PC-9 (cell line): ENCODE results near the gene PVALB. TPM values are rescaled to one million over a fixed set of nuclear protein-coding genes. Genes with fewer than 3 reads are reported as not detected.

Source experiments
- BruUV-seq: library from RNA; stranded (reverse); fragments of 400-500 nt; replicated peaks from 2 replicates; lab custom pipeline; 2021; lab: Mats Ljungman, UMichigan
- CTCF ChIA-PET: fragments of 300-600 bp; sonication (Branson Sonifier 250); formaldehyde crosslinking; loops from one replicate; lab custom pipeline; 2022; ENCODE audit warnings: antibody characterized with exemption; lab: Charles Lee
- POLR2A ChIA-PET: fragments of 300-600 bp; sonication (Branson Sonifier 250); formaldehyde crosslinking; loops from one replicate; lab custom pipeline; 2022; ENCODE audit warnings: antibody characterized with exemption; ENCODE audit not compliant: unreplicated experiment; lab: Charles Lee
- DNase-seq, 2 experiments: peaks; one replicate each; pipeline versions ENCODE4 v3.0.0 to v3.0.0-alpha.2; 2015 to 2022; ENCODE audit warnings: mixed read lengths in 1 of 2
- H2AFZ ChIP-seq: fragments of 200-600 bp; sonication (generic); 2 replicates; pipeline ENCODE4 v1.8.1; 2017; ENCODE audit warnings: antibody characterized with exemption
- H3F3A ChIP-seq: fragments of 200-600 bp; sonication (generic); 2 replicates; pipeline ENCODE4 v1.8.1; 2017; ENCODE audit warnings: antibody characterized with exemption, mild to moderate bottlenecking, low read depth; ENCODE audit not compliant: insufficient read depth
- H3K27ac ChIP-seq: fragments of 200-600 bp; sonication (generic); 2 replicates; pipeline ENCODE4 v1.6.1; 2016; ENCODE audit warnings: mixed run types
- H3K27me3 ChIP-seq: fragments of 200-600 bp; sonication (generic); 2 replicates; pipeline ENCODE4 v1.6.1; 2016; ENCODE audit warnings: low read depth, mixed run types; ENCODE audit not compliant: insufficient read depth
- H3K36me3 ChIP-seq: fragments of 200-600 bp; sonication (generic); 2 replicates; pipeline ENCODE4 v1.6.1; 2016; ENCODE audit warnings: low read depth, mixed run types
- H3K4me1 ChIP-seq: fragments of 200-600 bp; sonication (generic); replicated peaks from 2 replicates; pipeline ENCODE4 v1.6.1; 2016; ENCODE audit warnings: mixed run types; ENCODE audit not compliant: insufficient read depth
- H3K4me2 ChIP-seq: fragments of 200-600 bp; sonication (generic); 2 replicates; pipeline ENCODE4 v1.6.1; 2017; ENCODE audit warnings: mixed run types
- H3K4me3 ChIP-seq: fragments of 200-600 bp; sonication (generic); 2 replicates; pipeline ENCODE4 v1.6.1; 2016; ENCODE audit warnings: mixed run types
- H3K79me2 ChIP-seq: fragments of 200-600 bp; sonication (generic); 2 replicates; pipeline ENCODE4 v1.6.1; 2017; ENCODE audit warnings: low read depth, mixed run types
- H3K9me2 ChIP-seq: fragments of 200-600 bp; sonication (generic); 2 replicates; pipeline ENCODE4 v1.8.1; 2017; ENCODE audit warnings: mild to moderate bottlenecking; ENCODE audit not compliant: insufficient read depth
- H3K9me3 ChIP-seq: fragments of 200-600 bp; sonication (generic); 2 replicates; pipeline ENCODE4 v1.8.1; 2016; ENCODE audit warnings: low read depth; ENCODE audit not compliant: insufficient read depth
- H4K20me1 ChIP-seq: fragments of 200-600 bp; sonication (generic); 2 replicates; pipeline ENCODE4 v1.8.1; 2017; ENCODE audit not compliant: insufficient read depth
- EZH2 ChIP-seq: fragments of 200-600 bp; sonication (generic); IDR thresholded peaks from 2 replicates; pipeline ENCODE4 v1.8.0; 2017; ENCODE audit warnings: antibody characterized with exemption, low read depth
- intact Hi-C: fragments of 100-400 bp; cut with micrococcal nuclease; formaldehyde crosslinking; loops from one replicate; pipeline ENCODE4 v1.10.0; 2022; ENCODE audit not compliant: unreplicated experiment
- total RNA-seq: library from RNA; stranded (reverse); gene quantifications from 2 replicates; pipeline ENCODE4 v1.2.3, GENCODE V29; 2021
- TF ChIP-seq, protein P1 (sequence below): fragments of 200-600 bp; sonication (generic); conservative IDR thresholded peaks from 2 replicates; pipeline ENCODE4 v1.6.1; 2017; ENCODE audit warnings: mixed run types, antibody characterized with exemption, mild to moderate bottlenecking, moderate library complexity

The PVALB gene
- total RNA-seq, 1 experiment from 2014 or later: not detected

DNA sequence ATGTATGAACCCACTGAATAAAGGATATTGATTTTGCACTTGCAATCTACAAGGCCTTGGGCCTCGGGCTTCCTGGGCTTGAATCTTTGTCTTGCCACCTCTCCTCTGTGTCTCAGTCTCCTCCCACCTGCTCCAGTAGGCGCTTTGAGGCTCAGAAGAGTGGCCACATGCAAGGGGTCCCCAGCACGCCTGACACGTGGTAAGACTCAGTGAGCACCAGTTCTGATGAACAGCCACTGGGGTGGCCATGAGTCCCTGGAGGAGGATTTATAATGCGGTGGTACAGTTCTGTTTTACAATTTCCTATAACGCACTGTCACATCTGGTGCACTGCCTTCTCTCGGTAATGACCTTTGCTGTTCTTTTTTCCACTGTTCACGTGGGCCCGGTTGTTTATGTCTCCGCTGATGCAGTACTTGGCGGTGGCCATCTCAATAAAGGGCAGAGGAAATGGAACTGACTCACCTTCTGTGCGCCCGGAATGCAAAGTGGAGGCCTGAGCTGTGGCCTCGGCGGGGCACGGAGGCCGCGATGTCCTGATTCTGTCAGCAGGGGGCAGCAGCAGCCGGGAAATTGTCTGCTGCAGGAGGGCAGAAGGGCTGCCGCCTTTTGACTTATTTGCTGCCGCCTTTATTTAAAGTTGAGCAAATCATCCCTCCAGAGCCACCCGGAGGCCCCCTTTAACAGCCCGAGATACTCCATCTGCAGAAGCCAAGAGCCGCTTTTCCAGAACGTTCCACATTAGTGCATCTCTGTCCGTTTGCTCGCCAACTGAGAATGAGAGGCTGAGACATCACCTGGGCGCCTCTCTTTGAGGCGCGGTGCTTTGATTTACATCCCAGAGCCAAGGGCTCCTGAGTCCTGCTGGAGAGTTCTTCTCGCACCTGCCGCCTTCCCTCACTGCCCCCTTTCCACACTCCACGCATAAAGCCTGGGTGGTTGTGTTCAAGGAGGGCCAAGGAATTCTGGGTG, 34.9 kb downstream of the PVALB start:
- POLR2A ChIA-PET: interaction anchor here (0.5 kb wide), 1 partner anchor 42 kb away, joined by 4 read pairs; no protein-coding TSS in a partner anchor
- Histone ChIP-seq H3K79me2 (no peaks in the 10 kb centered on the region), H3K27me3 (peaks cover 9% of the 10 kb centered on the region), H3K9me2 (no peaks in the 10 kb centered on the region), H3K4me1 (peaks cover 5% of the 10 kb centered on the region), H3K27ac (no peak overlapping the region), H2AFZ (peak overlapping the region; percentile 50), H3K36me3 (no peaks in the 10 kb centered on the region), H3K4me2 (peak overlapping the region; percentile 23), H3K9me3 (no peaks in the 10 kb centered on the region), H3F3A (no peaks in the 10 kb centered on the region), H3K4me3 (no peak overlapping the region), H4K20me1 (no peaks in the 10 kb centered on the region)
- CTCF ChIA-PET: interaction anchor here (0.5 to 2.8 kb wide), 5 partner anchors 57 to 344 kb away, joined by 3 to 10 read pairs (median 6); partner anchors contain the start of genes MPST and TST
- no TSS peak for BruUV-seq
- TF ChIP-seq, protein P1, sequence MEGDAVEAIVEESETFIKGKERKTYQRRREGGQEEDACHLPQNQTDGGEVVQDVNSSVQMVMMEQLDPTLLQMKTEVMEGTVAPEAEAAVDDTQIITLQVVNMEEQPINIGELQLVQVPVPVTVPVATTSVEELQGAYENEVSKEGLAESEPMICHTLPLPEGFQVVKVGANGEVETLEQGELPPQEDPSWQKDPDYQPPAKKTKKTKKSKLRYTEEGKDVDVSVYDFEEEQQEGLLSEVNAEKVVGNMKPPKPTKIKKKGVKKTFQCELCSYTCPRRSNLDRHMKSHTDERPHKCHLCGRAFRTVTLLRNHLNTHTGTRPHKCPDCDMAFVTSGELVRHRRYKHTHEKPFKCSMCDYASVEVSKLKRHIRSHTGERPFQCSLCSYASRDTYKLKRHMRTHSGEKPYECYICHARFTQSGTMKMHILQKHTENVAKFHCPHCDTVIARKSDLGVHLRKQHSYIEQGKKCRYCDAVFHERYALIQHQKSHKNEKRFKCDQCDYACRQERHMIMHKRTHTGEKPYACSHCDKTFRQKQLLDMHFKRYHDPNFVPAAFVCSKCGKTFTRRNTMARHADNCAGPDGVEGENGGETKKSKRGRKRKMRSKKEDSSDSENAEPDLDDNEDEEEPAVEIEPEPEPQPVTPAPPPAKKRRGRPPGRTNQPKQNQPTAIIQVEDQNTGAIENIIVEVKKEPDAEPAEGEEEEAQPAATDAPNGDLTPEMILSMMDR: peak; percentile 99
- no peak for TF ChIP-seq EZH2
- intact Hi-C loops: loop anchor here (1.0 to 5.0 kb wide), 7 partner anchors 74 to 675 kb away; no protein-coding TSS in a partner anchor
- peak; percentile 80 to 93 for DNase-seq

DNA sequence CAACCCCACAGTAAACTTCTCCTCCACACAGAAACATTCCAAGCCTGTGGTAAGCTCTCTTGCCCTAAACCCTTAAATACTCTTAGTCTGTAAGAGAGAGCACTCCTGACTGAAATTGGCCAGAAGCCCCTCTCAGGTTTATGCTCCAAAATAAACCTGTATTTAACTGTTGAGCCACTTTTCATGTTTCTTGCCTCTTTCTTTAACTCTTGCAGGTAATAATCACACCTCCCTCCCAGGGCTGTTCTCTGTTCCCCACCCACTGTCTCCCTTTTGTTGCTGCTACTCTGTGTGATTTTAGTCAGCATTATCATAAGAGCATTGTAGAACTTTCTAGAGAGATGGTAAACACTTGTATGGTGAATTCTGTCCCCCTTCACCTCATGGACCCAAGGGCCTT, 38.8 kb downstream of the PVALB start:
- peaks cover 17% of the 10 kb centered on the region for H3K4me1 ChIP-seq
- POLR2A ChIA-PET: no interaction called here
- no peak overlapping the region for H3K27ac ChIP-seq
- TF ChIP-seq, protein P1: no peak
- TF ChIP-seq EZH2: no peak
- H3K4me3 ChIP-seq: no peak overlapping the region
- H3K79me2 ChIP-seq: no peaks in the 10 kb centered on the region
- no peaks in the 10 kb centered on the region for H3K9me3 ChIP-seq
- no peaks in the 10 kb centered on the region for H3K9me2 ChIP-seq
- H3K36me3 ChIP-seq: no peaks in the 10 kb centered on the region
- no peaks in the 10 kb centered on the region for H3F3A ChIP-seq
- no peak for DNase-seq
- H3K4me2 ChIP-seq: no peak overlapping the region
- no peaks in the 10 kb centered on the region for H4K20me1 ChIP-seq
- intact Hi-C loops: no loop called here
- CTCF ChIA-PET: no interaction called here
- H3K27me3 ChIP-seq: no peaks in the 10 kb centered on the region
- no peak overlapping the region for H2AFZ ChIP-seq
- no TSS peak for BruUV-seq

DNA sequence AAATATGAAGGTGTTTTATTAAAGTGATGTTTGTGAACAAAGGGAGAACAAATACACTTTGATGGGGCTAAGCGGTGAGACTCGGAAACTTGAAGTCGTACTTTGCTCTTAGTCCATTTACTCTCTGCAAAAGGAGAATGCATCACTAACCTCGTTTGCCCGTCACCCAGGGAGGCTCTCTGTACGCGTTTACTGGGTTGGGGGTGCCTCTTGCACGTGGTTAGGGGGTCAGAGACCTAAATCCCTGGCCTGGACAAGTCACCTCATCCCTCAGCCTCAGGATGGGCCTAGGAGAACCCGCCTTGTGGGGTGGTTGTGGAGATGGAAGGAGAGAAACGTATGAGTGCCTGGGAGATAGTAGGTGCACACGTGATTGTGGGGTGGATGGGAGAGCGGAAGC, 40.1 kb downstream of the PVALB start:
- POLR2A ChIA-PET: interaction anchor here (0.6 to 1.5 kb wide), 6 partner anchors 13 to 421 kb away, joined by 4 to 13 read pairs (median 8); partner anchors contain the start of gene EIF3D
- H3K4me3 ChIP-seq: peak overlapping the region; percentile 49; the same call in 1 of the 2 replicates
- intact Hi-C loops: loop anchor here (1.0 kb wide), 2 partner anchors 230 to 420 kb away; no protein-coding TSS in a partner anchor
- no peaks in the 10 kb centered on the region for H3K9me2 ChIP-seq
- no peak for TF ChIP-seq EZH2
- TF ChIP-seq, protein P1: no peak
- H3K9me3 ChIP-seq: no peaks in the 10 kb centered on the region
- H3K4me1 ChIP-seq: peaks cover 16% of the 10 kb centered on the region
- H3K4me2 ChIP-seq: peak overlapping the region; percentile 82
- no peaks in the 10 kb centered on the region for H3K36me3 ChIP-seq
- CTCF ChIA-PET: interaction anchor here (0.7 to 1.2 kb wide), 7 partner anchors 80 to 763 kb away, joined by 3 to 9 read pairs (median 3); partner anchors contain the start of gene TST
- H2AFZ ChIP-seq: peak overlapping the region; percentile 85
- no peak for DNase-seq
- BruUV-seq: no TSS peak
- H4K20me1 ChIP-seq: no peaks in the 10 kb centered on the region
- H3F3A ChIP-seq: no peaks in the 10 kb centered on the region
- no peaks in the 10 kb centered on the region for H3K27me3 ChIP-seq
- H3K79me2 ChIP-seq: no peaks in the 10 kb centered on the region
- no peak overlapping the region for H3K27ac ChIP-seq
